IMR-90 (cell line): Measurements from ENCODE around the gene TBX1. TPM values are rescaled to one million over a fixed set of nuclear protein-coding genes. Genes with fewer than 3 reads are reported as not detected.

ENCODE experiments used
- ATAC-seq: fragments of 200-7000 bp; cut with Tn5 transposase; 2 replicates; pipeline ENCODE4 v1.9.1; 2020; ENCODE audit warnings: low read depth, mild to moderate bottlenecking, moderate library complexity
- BruUV-seq: library from RNA; stranded (reverse); fragments of 400-500 nt; replicated peaks from 2 replicates; lab custom pipeline; 2021; lab: Mats Ljungman, UMichigan
- CTCF ChIA-PET: fragments of 300-600 bp; formaldehyde crosslinking; extraction: SDS; loops from one replicate; lab custom pipeline; 2021; ENCODE audit warnings: antibody characterized with exemption; lab: Yijun Ruan, JAX
- POLR2A ChIA-PET: fragments of 300-600 bp; sonication (Branson Sonifier 250); formaldehyde crosslinking; loops from one replicate; lab custom pipeline; 2022; ENCODE audit warnings: antibody characterized with exemption; ENCODE audit not compliant: unreplicated experiment; lab: Charles Lee
- DNase-seq: peaks from one replicate; pipeline ENCODE4 v3.0.0; 2013
- H2AFZ ChIP-seq: replicated peaks from 2 replicates; pipeline ENCODE3; 2013; ENCODE audit warnings: low read length, mild to moderate bottlenecking; ENCODE audit not compliant: poor library complexity
- H2AK5ac ChIP-seq: 2 replicates; pipeline ENCODE4 v1.6.1; 2013; ENCODE audit warnings: low read depth, low read length, inconsistent platforms
- H2AK9ac ChIP-seq: replicated peaks from 2 replicates; pipeline ENCODE3; 2013; ENCODE audit warnings: mild to moderate bottlenecking, low read depth, low read length, moderate library complexity; ENCODE audit not compliant: poor library complexity
- H2BK120ac ChIP-seq: 2 replicates; pipeline ENCODE4 v1.6.1; 2013; ENCODE audit warnings: low read depth, low read length, inconsistent platforms
- H2BK15ac ChIP-seq: 3 replicates; pipeline ENCODE4 v1.6.1; 2013; ENCODE audit warnings: low read depth, low read length, inconsistent platforms
- H2BK20ac ChIP-seq: 2 replicates; pipeline ENCODE4 v1.6.1; 2013; ENCODE audit warnings: low read depth, mild to moderate bottlenecking, inconsistent platforms, low read length, moderate library complexity
- H2BK5ac ChIP-seq: 2 replicates; pipeline ENCODE4 v1.6.1; 2013; ENCODE audit warnings: mild to moderate bottlenecking, low read depth, low read length, inconsistent platforms; ENCODE audit not compliant: poor library complexity, severe bottlenecking
- H3K14ac ChIP-seq: replicated peaks from 2 replicates; pipeline ENCODE4 v1.6.1; 2013; ENCODE audit warnings: low read depth, low read length, inconsistent platforms
- H3K18ac ChIP-seq: 2 replicates; pipeline ENCODE4 v1.6.1; 2013; ENCODE audit warnings: low read depth, low read length, control low read depth
- H3K23ac ChIP-seq: 2 replicates; pipeline ENCODE4 v1.6.1; 2013; ENCODE audit warnings: low read depth, low read length, inconsistent platforms
- H3K27ac ChIP-seq: 2 replicates; pipeline ENCODE4 v1.5.1; 2013; ENCODE audit warnings: mild to moderate bottlenecking, control low read depth, low read length; ENCODE audit not compliant: insufficient read depth
- H3K27me3 ChIP-seq: 2 replicates; pipeline ENCODE4 v1.6.1; 2013; ENCODE audit warnings: low read length; ENCODE audit not compliant: control insufficient read depth, insufficient read depth
- H3K36me3 ChIP-seq: 2 replicates; pipeline ENCODE4 v1.6.1; 2013; ENCODE audit warnings: low read length, mixed read lengths; ENCODE audit not compliant: control insufficient read depth, insufficient read depth
- H3K4ac ChIP-seq: 2 replicates; pipeline ENCODE4 v1.6.1; 2013; ENCODE audit warnings: low read depth, low read length, inconsistent platforms
- H3K4me1 ChIP-seq: 2 replicates; pipeline ENCODE4 v1.6.1; 2013; ENCODE audit warnings: low read length, mixed read lengths; ENCODE audit not compliant: control insufficient read depth, insufficient read depth
- H3K4me2 ChIP-seq: 2 replicates; pipeline ENCODE4 v1.6.1; 2013; ENCODE audit warnings: low read depth, mild to moderate bottlenecking, control low read depth, low read length, moderate library complexity
- H3K4me3 ChIP-seq: 2 replicates; pipeline ENCODE4 v1.5.1; 2013; ENCODE audit warnings: low read depth, mild to moderate bottlenecking, control low read depth, low read length, moderate library complexity; ENCODE audit not compliant: insufficient read depth
- H3K56ac ChIP-seq: 2 replicates; pipeline ENCODE4 v1.6.1; 2013; ENCODE audit warnings: low read length, inconsistent platforms; ENCODE audit not compliant: insufficient read depth; ENCODE audit errors: extremely low read depth
- H3K79me1 ChIP-seq, 2 experiments: 2 replicates each; pipeline ENCODE4 v1.6.1; 2013; ENCODE audit warnings: low read length in 2 of 2, inconsistent platforms in 1 of 2, low read depth in 1 of 2
- H3K9ac ChIP-seq: 2 replicates; pipeline ENCODE4 v1.6.1; 2013; ENCODE audit warnings: low read depth, low read length, control low read depth
- H3K9me1 ChIP-seq: 2 replicates; pipeline ENCODE4 v1.6.1; 2013; ENCODE audit warnings: low read length, inconsistent platforms; ENCODE audit not compliant: insufficient read depth
- H3K9me3 ChIP-seq: 2 replicates; pipeline ENCODE4 v1.6.1; 2013; ENCODE audit warnings: low read length; ENCODE audit not compliant: control insufficient read depth, insufficient read depth
- H4K20me1 ChIP-seq: 2 replicates; pipeline ENCODE4 v1.6.1; 2013; ENCODE audit warnings: low read length, inconsistent platforms; ENCODE audit not compliant: insufficient read depth
- H4K5ac ChIP-seq: 2 replicates; pipeline ENCODE4 v1.6.1; 2013; ENCODE audit warnings: mild to moderate bottlenecking, low read depth, low read length, control low read depth
- H4K8ac ChIP-seq, 2 experiments: 2 replicates each; pipeline ENCODE4 v1.6.1; 2013; ENCODE audit warnings: low read depth in 2 of 2, low read length in 2 of 2, control low read depth in 1 of 2, inconsistent platforms in 1 of 2
- H4K91ac ChIP-seq: 2 replicates; pipeline ENCODE4 v1.6.1; 2013; ENCODE audit warnings: low read depth, low read length, inconsistent platforms; ENCODE audit not compliant: insufficient read depth
- CEBPB ChIP-seq: IDR thresholded peaks from 2 replicates; pipeline ENCODE4 v1.6.1; 2012; ENCODE audit warnings: low read depth, low read length, improper control_type of control experiment
- CHD1 ChIP-seq: IDR thresholded peaks from 2 replicates; pipeline ENCODE4 v1.6.1; 2012; ENCODE audit warnings: low read depth, low read length, improper control_type of control experiment
- FOS ChIP-seq: fragments of 150-350 bp; IDR thresholded peaks from 2 replicates; pipeline ENCODE4 v1.6.1; 2016; ENCODE audit warnings: low read depth, low read length
- MXI1 ChIP-seq: IDR thresholded peaks from 2 replicates; pipeline ENCODE4 v1.6.1; 2012; ENCODE audit warnings: low read depth, mild to moderate bottlenecking, low read length, moderate library complexity, borderline replicate concordance
- RAD21 ChIP-seq: IDR thresholded peaks from 2 replicates; pipeline ENCODE4 v1.6.1; 2012; ENCODE audit warnings: low read length, improper control_type of control experiment
- RFX5 ChIP-seq: IDR thresholded peaks from 2 replicates; pipeline ENCODE4 v1.8.0; 2012; ENCODE audit warnings: low read depth, mild to moderate bottlenecking, low read length, moderate library complexity
- WGBS, 2 experiments: methylation state at CpG; one replicate each; pipeline versions ENCODE4 v1.1.5 to v1.1.7; 2013; ENCODE audit warnings: missing lambda C conversion rate in 2 of 2; ENCODE audit not compliant: insufficient read length in 1 of 2; ENCODE audit errors: extremely low coverage in 2 of 2; 5-methylcytosine and 5-hydroxymethylcytosine counted together
- dilution Hi-C: fragments of 300-500 bp; cut with HindIII; formaldehyde crosslinking; loops from one replicate; pipeline ENCODE4 v1.14.3; 2018; ENCODE audit warnings: low sequenced_read_pairs; ENCODE audit not compliant: unreplicated experiment
- in situ Hi-C: fragments of 300-500 bp; cut with MboI; formaldehyde crosslinking; loops from 3 replicates; pipeline ENCODE4 v1.14.3; 2019; ENCODE audit warnings: low sequenced_read_pairs, inconsistent platforms, mixed read lengths
- intact Hi-C: fragments of 100-400 bp; cut with micrococcal nuclease; formaldehyde crosslinking; loops from 2 replicates; pipeline ENCODE4 v1.10.0; 2022
- polyA plus RNA-seq, 3 experiments: library from polyadenylated mRNA; depleted of rRNA; stranded (reverse); fragments of >200 nt; gene quantifications; 2 replicates each; pipeline ENCODE4 v1.2.3, GENCODE V29; 2012; ENCODE audit warnings: low replicate concordance in 1 of 3
- total RNA-seq: library from RNA; depleted of rRNA; stranded (reverse); fragments of >200 nt; gene quantifications from 2 replicates; pipeline ENCODE4 v1.2.3, GENCODE V29; 2012
- TF ChIP-seq, protein P1 (sequence below): fragments of 150-350 bp; IDR thresholded peaks from 2 replicates; pipeline ENCODE4 v1.6.1; 2016; ENCODE audit warnings: low read depth, mild to moderate bottlenecking, low read length, moderate library complexity, borderline replicate concordance
- TF ChIP-seq, protein P2 (sequence below): fragments of 150-350 bp; IDR thresholded peaks from 2 replicates; pipeline ENCODE4 v1.6.1; 2017; ENCODE audit warnings: mild to moderate bottlenecking, antibody characterized with exemption, low read length, low read depth

TBX1 gene
- total and polyA plus RNA-seq, 2 of the 4 experiments (the other 2 are of a cell fraction), result 0.03 TPM; not detected in 1

DNA sequence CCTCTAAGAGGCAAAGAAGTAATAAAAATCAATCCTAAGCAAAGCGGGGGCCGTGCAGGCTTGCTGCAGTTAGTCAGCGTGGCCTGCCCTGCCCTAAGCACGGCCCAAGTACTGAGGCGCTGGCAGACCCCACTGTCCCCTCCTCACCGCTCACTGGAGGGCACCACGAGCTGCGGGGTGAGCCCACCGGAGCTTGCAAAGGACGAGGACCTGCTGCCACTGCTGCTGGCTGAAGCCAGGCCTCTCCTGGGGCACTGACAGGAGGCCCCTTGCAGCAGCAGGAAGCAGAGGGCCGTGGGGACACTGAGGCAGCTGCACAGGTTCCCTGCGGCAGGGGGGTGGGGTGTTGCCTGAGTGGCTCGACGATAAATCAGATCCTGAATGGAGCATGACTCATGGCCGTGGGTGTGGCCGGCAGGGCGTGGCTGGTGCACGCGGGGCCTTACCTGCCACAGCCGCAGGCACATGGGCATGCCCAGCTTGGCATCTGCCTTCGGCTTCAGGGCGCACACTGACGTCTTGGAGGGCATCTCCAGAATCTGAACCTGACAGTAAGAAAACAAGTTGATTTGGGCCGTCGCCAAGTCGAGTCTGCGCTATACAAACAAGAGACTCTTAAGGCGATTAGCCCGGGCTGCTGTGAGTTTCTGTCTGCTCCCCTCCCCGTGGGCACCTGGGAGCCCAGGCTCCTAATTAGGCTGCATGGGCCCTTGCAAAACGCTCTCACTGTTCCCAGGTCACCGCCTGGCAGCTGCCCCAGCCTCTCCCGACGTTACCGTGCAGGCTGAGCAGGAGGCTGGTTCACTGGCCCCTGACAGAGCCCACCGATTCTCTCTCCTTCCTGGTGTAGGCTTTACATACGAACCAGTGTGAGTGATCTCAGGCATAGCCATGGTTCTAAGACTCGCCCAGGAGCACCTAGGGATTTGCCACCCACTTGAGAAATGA lies 45.9 kb downstream of the TBX1 start:
- CTCF ChIA-PET, result no interaction called here
- dilution Hi-C loops (no loop called here), intact Hi-C loops (no loop called here), in situ Hi-C loops (no loop called here)
- Histone ChIP-seq H3K4me2 (no peak overlapping the region), H3K18ac (no peak overlapping the region), H4K5ac (no peak overlapping the region), H3K56ac (no peak overlapping the region), H3K4ac (no peak overlapping the region), H3K14ac (no peak overlapping the region), H3K36me3 (no peaks in the 10 kb centered on the region), H4K91ac (no peak overlapping the region), H2AK5ac (no peak overlapping the region), H3K27me3 (no peaks in the 10 kb centered on the region), H2BK15ac (no peak overlapping the region), H3K79me1 (no peaks in the 10 kb centered on the region), H2AK9ac (no peak overlapping the region), H3K9me3 (no peaks in the 10 kb centered on the region), H3K9ac (no peak overlapping the region), H3K23ac (no peak overlapping the region), H2AFZ (no peak overlapping the region), H2BK5ac (no peak overlapping the region), H4K8ac (no peak overlapping the region), H3K9me1 (peaks cover 2% of the 10 kb centered on the region; the same call in 1 of the 2 replicates), H3K4me3 (no peak overlapping the region), H4K20me1 (0 out of 2 replicates have a peak, but pooled peaks cover 5% of the 10 kb centered on the region), H3K27ac (no peak overlapping the region), H3K4me1 (peaks cover 14% of the 10 kb centered on the region), H2BK120ac (no peak overlapping the region), H2BK20ac (no peak overlapping the region)
- DNase-seq, result no peak
- no peak for ATAC-seq
- 70% methylated on average over 17 of the region's 38 CpGs; no CpG with 5 or more reads in 1 of the 2 experiments for WGBS, 2 experiments
- POLR2A ChIA-PET, result no interaction called here
- no peak for TF ChIP-seq CEBPB
- TF ChIP-seq MXI1, result no peak
- TF ChIP-seq, protein P1, sequence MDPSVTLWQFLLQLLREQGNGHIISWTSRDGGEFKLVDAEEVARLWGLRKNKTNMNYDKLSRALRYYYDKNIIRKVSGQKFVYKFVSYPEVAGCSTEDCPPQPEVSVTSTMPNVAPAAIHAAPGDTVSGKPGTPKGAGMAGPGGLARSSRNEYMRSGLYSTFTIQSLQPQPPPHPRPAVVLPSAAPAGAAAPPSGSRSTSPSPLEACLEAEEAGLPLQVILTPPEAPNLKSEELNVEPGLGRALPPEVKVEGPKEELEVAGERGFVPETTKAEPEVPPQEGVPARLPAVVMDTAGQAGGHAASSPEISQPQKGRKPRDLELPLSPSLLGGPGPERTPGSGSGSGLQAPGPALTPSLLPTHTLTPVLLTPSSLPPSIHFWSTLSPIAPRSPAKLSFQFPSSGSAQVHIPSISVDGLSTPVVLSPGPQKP, result no peak
- TF ChIP-seq RAD21, result no peak
- TF ChIP-seq FOS, result no peak
- TF ChIP-seq, protein P2, sequence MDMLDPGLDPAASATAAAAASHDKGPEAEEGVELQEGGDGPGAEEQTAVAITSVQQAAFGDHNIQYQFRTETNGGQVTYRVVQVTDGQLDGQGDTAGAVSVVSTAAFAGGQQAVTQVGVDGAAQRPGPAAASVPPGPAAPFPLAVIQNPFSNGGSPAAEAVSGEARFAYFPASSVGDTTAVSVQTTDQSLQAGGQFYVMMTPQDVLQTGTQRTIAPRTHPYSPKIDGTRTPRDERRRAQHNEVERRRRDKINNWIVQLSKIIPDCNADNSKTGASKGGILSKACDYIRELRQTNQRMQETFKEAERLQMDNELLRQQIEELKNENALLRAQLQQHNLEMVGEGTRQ, result no peak
- TF ChIP-seq CHD1, result no peak
- TF ChIP-seq RFX5, result no peak
- no TSS peak for BruUV-seq
